H9 (cell line): ENCODE results near the gene BRD8. TPM values are rescaled to one million over a fixed set of nuclear protein-coding genes. Genes with fewer than 3 reads are reported as not detected.

Source experiments
- DNase-seq: peaks from one replicate; pipeline ENCODE4 v3.0.0-alpha.2; 2017
- H2AFZ ChIP-seq: one replicate; pipeline ENCODE4 v1.6.1; 2013; ENCODE audit warnings: mild to moderate bottlenecking, low read length, control low read depth, moderate library complexity
- H2AK5ac ChIP-seq: 2 replicates; pipeline ENCODE4 v1.6.1; 2013; ENCODE audit warnings: low read length, control low read depth, mixed read lengths; ENCODE audit not compliant: insufficient read length
- H2BK120ac ChIP-seq: one replicate; pipeline ENCODE4 v1.6.1; 2013; ENCODE audit warnings: low read depth, mild to moderate bottlenecking, low read length, control low read depth, inconsistent platforms; ENCODE audit not compliant: poor library complexity, severe bottlenecking
- H2BK12ac ChIP-seq: 2 replicates; pipeline ENCODE4 v1.6.1; 2013; ENCODE audit warnings: low read length, control low read depth, mixed read lengths, low read depth; ENCODE audit not compliant: insufficient read length
- H2BK15ac ChIP-seq: 2 replicates; pipeline ENCODE4 v1.6.1; 2013; ENCODE audit warnings: low read depth, low read length, control low read depth
- H2BK20ac ChIP-seq: one replicate; pipeline ENCODE4 v1.6.1; 2013; ENCODE audit warnings: low read depth, mild to moderate bottlenecking, low read length, control low read depth, inconsistent platforms; ENCODE audit not compliant: poor library complexity, severe bottlenecking
- H2BK5ac ChIP-seq: 2 replicates; pipeline ENCODE4 v1.6.1; 2013; ENCODE audit warnings: low read length, control low read depth, mixed read lengths; ENCODE audit not compliant: insufficient read length
- H3K14ac ChIP-seq: 2 replicates; pipeline ENCODE4 v1.6.1; 2013; ENCODE audit warnings: low read length, control low read depth; ENCODE audit not compliant: insufficient read depth
- H3K18ac ChIP-seq: 2 replicates; pipeline ENCODE4 v1.6.1; 2013; ENCODE audit warnings: low read depth, mild to moderate bottlenecking, mixed read lengths, low read length, control low read depth; ENCODE audit not compliant: insufficient read length
- H3K23ac ChIP-seq: 2 replicates; pipeline ENCODE4 v1.6.1; 2013; ENCODE audit warnings: low read length, control low read depth, mixed read lengths, low read depth; ENCODE audit not compliant: insufficient read length
- H3K23me2 ChIP-seq: 2 replicates; pipeline ENCODE4 v1.6.1; 2013; ENCODE audit warnings: low read depth, mild to moderate bottlenecking, mixed read lengths, low read length, control low read depth; ENCODE audit not compliant: insufficient read length, poor library complexity, severe bottlenecking
- H3K27ac ChIP-seq: 2 replicates; pipeline ENCODE4 v1.5.1; 2013; ENCODE audit warnings: low read length, control low read depth, mixed read lengths, low read depth; ENCODE audit not compliant: insufficient read length
- H3K27me3 ChIP-seq: 2 replicates; pipeline ENCODE4 v1.6.1; 2013; ENCODE audit warnings: low read length, control low read depth, inconsistent platforms; ENCODE audit not compliant: insufficient read depth
- H3K4ac ChIP-seq: 2 replicates; pipeline ENCODE4 v1.6.1; 2013; ENCODE audit warnings: low read depth, mild to moderate bottlenecking, control low read depth, inconsistent platforms, low read length, moderate library complexity
- H3K4me1 ChIP-seq: 2 replicates; pipeline ENCODE4 v1.6.1; 2013; ENCODE audit warnings: low read length, control low read depth, inconsistent platforms; ENCODE audit not compliant: insufficient read depth
- H3K4me2 ChIP-seq: 2 replicates; pipeline ENCODE4 v1.6.1; 2013; ENCODE audit warnings: low read length, control low read depth, mixed read lengths; ENCODE audit not compliant: insufficient read length, insufficient read depth
- H3K56ac ChIP-seq: 2 replicates; pipeline ENCODE4 v1.6.1; 2013; ENCODE audit warnings: low read depth, mild to moderate bottlenecking, mixed read lengths, low read length, control low read depth; ENCODE audit not compliant: insufficient read length
- H3K79me1 ChIP-seq: 2 replicates; pipeline ENCODE4 v1.6.1; 2013; ENCODE audit warnings: low read depth, mild to moderate bottlenecking, moderate library complexity, low read length, control low read depth, inconsistent platforms; ENCODE audit not compliant: insufficient read depth, poor library complexity, severe bottlenecking
- H3K79me2 ChIP-seq: 2 replicates; pipeline ENCODE4 v1.6.1; 2013; ENCODE audit warnings: low read length, control low read depth, inconsistent platforms; ENCODE audit not compliant: insufficient read depth
- H3K9ac ChIP-seq: 2 replicates; pipeline ENCODE4 v1.6.1; 2013; ENCODE audit warnings: low read length, control low read depth, mixed read lengths; ENCODE audit not compliant: insufficient read length; ENCODE audit errors: extremely low read depth
- H3K9me3 ChIP-seq: one replicate; pipeline ENCODE4 v1.6.1; 2013; ENCODE audit warnings: low read depth, low read length, inconsistent platforms; ENCODE audit not compliant: control insufficient read depth
- H3T11ph ChIP-seq: one replicate; pipeline ENCODE4 v1.6.1; 2013; ENCODE audit warnings: mild to moderate bottlenecking, low read length, control low read depth, inconsistent platforms
- H4K20me1 ChIP-seq: one replicate; pipeline ENCODE4 v1.6.1; 2013; ENCODE audit not compliant: control insufficient read depth, insufficient read length, insufficient read depth
- H4K5ac ChIP-seq: 2 replicates; pipeline ENCODE4 v1.6.1; 2013; ENCODE audit warnings: low read depth, mild to moderate bottlenecking, mixed read lengths, low read length, control low read depth; ENCODE audit not compliant: insufficient read length
- H4K8ac ChIP-seq: replicated peaks from 2 replicates; pipeline ENCODE4 v1.6.1; 2013; ENCODE audit warnings: low read length, control low read depth, mixed read lengths, low read depth; ENCODE audit not compliant: insufficient read length
- H4K91ac ChIP-seq: 2 replicates; pipeline ENCODE4 v1.6.1; 2013; ENCODE audit warnings: low read depth, mild to moderate bottlenecking, moderate library complexity, mixed read lengths, low read length, control low read depth; ENCODE audit not compliant: insufficient read length
- H3K27ac Mint-ChIP-seq, 3 experiments: 2 replicates in 2 of 3; 3 replicates in 1 of 3; pipeline ENCODE4 v1.8.0; 2020 to 2021; ENCODE audit warnings: mixed read lengths in 3 of 3, mild to moderate bottlenecking in 1 of 3, moderate library complexity in 1 of 3
- H3K27me3 Mint-ChIP-seq: 2 replicates; pipeline ENCODE4 v1.8.0; 2021; ENCODE audit warnings: low read depth, mild to moderate bottlenecking, moderate library complexity, mixed read lengths
- H3K36me3 Mint-ChIP-seq, 3 experiments: 2 replicates in 2 of 3; 3 replicates in 1 of 3; pipeline ENCODE4 v1.8.0; 2020 to 2021; ENCODE audit warnings: low read depth in 3 of 3, mixed read lengths in 3 of 3; ENCODE audit not compliant: insufficient read depth in 1 of 3
- H3K4me1 Mint-ChIP-seq, 2 experiments: 2 replicates each; pipeline ENCODE4 v1.8.0; 2020; ENCODE audit warnings: mixed read lengths in 2 of 2
- H3K4me3 Mint-ChIP-seq, 2 experiments: 2 replicates in 1 of 2; 3 replicates in 1 of 2; pipeline ENCODE4 v1.8.0; 2020 to 2021; ENCODE audit warnings: mild to moderate bottlenecking in 2 of 2, mixed read lengths in 2 of 2, moderate library complexity in 1 of 2
- H3K9me3 Mint-ChIP-seq, 2 experiments: 2 replicates in 1 of 2; 3 replicates in 1 of 2; pipeline ENCODE4 v1.8.0; 2020; ENCODE audit warnings: mild to moderate bottlenecking in 2 of 2, mixed read lengths in 2 of 2, moderate library complexity in 1 of 2
- CTCF ChIP-seq: fragments of 200-600 bp; sonication (generic); conservative IDR thresholded peaks from 3 replicates; pipeline ENCODE4 v1.8.0; 2021; ENCODE audit warnings: antibody characterized with exemption, mild to moderate bottlenecking
- WGBS: extraction: QIAGEN DNeasy Blood & Tissue Kit; methylation state at CpG from one replicate; pipeline ENCODE4 v1.1.7; 2013; ENCODE audit warnings: missing lambda C conversion rate, low lambda C conversion rate, mixed read lengths; ENCODE audit not compliant: insufficient read length; ENCODE audit errors: extremely low coverage; 5-methylcytosine and 5-hydroxymethylcytosine counted together
- total RNA-seq: library from RNA; stranded (reverse); gene quantifications from 2 replicates; pipeline ENCODE4 v1.2.1, GENCODE V29; 2021

Gene BRD8
- total RNA-seq, 1 experiment from 2014 or later, result 67.9 TPM

DNA sequence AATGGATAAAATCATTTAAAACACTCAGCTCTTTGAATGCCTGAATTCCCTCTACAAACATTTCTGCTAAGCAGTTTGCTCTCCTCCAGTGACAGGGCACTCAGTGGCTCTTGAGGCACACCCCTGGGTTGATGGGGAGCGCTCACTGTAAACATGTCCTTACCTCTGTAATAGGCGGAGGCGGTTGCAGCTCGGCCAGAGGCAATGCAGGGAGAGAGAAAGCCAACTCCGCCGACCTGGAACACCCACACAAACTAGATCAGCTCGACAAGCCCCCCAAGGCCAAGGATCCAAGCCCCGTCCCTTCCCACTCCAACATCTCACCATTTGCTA, 34.4 kb upstream of the BRD8 start:
- Histone ChIP-seq H3K79me1 (no peaks in the 10 kb centered on the region), H3K4me1 (no peaks in the 10 kb centered on the region), H2AK5ac (no peak overlapping the region), H3K9me3 (no peaks in the 10 kb centered on the region), H4K20me1 (no peaks in the 10 kb centered on the region), H3K79me2 (peaks cover 8% of the 10 kb centered on the region), H3K27me3 (no peaks in the 10 kb centered on the region), H2BK20ac (no peak overlapping the region), H3K9ac (peak overlapping the region; percentile 97), H2BK15ac (no peak overlapping the region), H3K18ac (peak overlapping the region; percentile 90), H3K14ac (peak overlapping the region; percentile 87), H2BK5ac (no peak overlapping the region), H3K56ac (no peak overlapping the region), H3K4me2 (peak overlapping the region; percentile 62), H2BK120ac (no peak overlapping the region), H3K23me2 (peaks cover 3% of the 10 kb centered on the region), H2AFZ (no peak overlapping the region), H4K5ac (peak overlapping the region; percentile 15), H4K91ac (no peak overlapping the region), H3K23ac (no peak overlapping the region), H3K27ac (peak overlapping the region; percentile 15), H2BK12ac (no peak overlapping the region), H4K8ac (no peak overlapping the region), H3K4ac (no peak overlapping the region; the same call in 1 of the 2 replicates), H3T11ph (no peak overlapping the region)
- Mint-ChIP-seq H3K36me3 (peaks cover 2 to 21% (median 13%) of the 10 kb centered on the region in 3 experiments; a peak in 5 of 7 replicates), H3K27me3 (peaks cover 2% of the 10 kb centered on the region; the same call in 1 of the 2 replicates), H3K9me3 (peaks cover 0 to 6% of the 10 kb centered on the region in 2 experiments; a peak in 1 of 5 replicates), H3K4me3 (peak overlapping the region; percentile 100), H3K4me1 (peaks cover 4 to 15% of the 10 kb centered on the region in 2 experiments; a peak in 2 of 4 replicates), H3K27ac (peak overlapping the region; percentile 98 to 99 (median 99))
- no peak for DNase-seq
- no peak for TF ChIP-seq CTCF
- WGBS, result no CpG with 5 or more reads among the region's 8 CpGs
